22Rv1 (cell line): ENCODE results near the gene AP3M1.

Experiments
- ZFX ChIP-seq: fragments of 450-650 bp; IDR thresholded peaks from 2 replicates; pipeline ENCODE4 v1.6.1; 2017; ENCODE audit warnings: antibody characterized with exemption, borderline replicate concordance
- TF ChIP-seq, protein P1 (sequence below): fragments of 450-650 bp; IDR thresholded peaks from 2 replicates; pipeline ENCODE4 v1.5.1; 2017; ENCODE audit warnings: mild to moderate bottlenecking

DNA sequence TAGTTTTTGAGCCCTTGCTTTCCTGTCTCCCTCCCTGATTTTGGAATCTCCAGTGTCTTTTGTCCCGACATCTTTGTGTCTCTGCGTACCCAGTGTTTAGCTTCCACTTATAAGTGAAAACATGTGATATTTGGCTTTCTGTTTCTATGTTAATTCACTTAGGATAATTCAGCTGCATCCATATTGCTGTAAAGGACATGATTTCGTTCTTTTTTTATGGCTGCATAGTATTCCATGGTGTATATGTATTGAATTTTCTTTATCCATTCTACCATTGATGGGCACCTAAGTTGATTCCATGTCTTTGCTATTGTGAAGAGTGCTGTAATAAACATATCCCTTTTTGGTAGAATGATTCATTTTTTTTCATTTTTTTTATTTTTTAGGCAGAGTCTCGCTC is 48.7 kb upstream of the AP3M1 start:
- TF ChIP-seq, protein P1, sequence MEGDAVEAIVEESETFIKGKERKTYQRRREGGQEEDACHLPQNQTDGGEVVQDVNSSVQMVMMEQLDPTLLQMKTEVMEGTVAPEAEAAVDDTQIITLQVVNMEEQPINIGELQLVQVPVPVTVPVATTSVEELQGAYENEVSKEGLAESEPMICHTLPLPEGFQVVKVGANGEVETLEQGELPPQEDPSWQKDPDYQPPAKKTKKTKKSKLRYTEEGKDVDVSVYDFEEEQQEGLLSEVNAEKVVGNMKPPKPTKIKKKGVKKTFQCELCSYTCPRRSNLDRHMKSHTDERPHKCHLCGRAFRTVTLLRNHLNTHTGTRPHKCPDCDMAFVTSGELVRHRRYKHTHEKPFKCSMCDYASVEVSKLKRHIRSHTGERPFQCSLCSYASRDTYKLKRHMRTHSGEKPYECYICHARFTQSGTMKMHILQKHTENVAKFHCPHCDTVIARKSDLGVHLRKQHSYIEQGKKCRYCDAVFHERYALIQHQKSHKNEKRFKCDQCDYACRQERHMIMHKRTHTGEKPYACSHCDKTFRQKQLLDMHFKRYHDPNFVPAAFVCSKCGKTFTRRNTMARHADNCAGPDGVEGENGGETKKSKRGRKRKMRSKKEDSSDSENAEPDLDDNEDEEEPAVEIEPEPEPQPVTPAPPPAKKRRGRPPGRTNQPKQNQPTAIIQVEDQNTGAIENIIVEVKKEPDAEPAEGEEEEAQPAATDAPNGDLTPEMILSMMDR: no peak
- no peak for TF ChIP-seq ZFX
